Hepatocyte (in vitro differentiated cells): ENCODE data around the gene NAIF1.

Experiments used
- CTCF ChIP-seq: fragments of 200-600 bp; sonication (generic); IDR thresholded peaks from 2 replicates; pipeline ENCODE4 v1.5.1; 2016; ENCODE audit warnings: antibody characterized with exemption, mild to moderate bottlenecking; ENCODE audit not compliant: poor library complexity
- EZH2 ChIP-seq: fragments of 200-600 bp; sonication (generic); IDR thresholded peaks from 2 replicates; pipeline ENCODE4 v1.6.1; 2016; ENCODE audit warnings: antibody characterized with exemption, mild to moderate bottlenecking, borderline replicate concordance
- EZH2phosphoT487 ChIP-seq: fragments of 200-600 bp; sonication (generic); IDR thresholded peaks from one replicate; pipeline ENCODE4 v1.6.1; 2018; ENCODE audit warnings: antibody characterized with exemption, mild to moderate bottlenecking, low read depth, moderate library complexity; ENCODE audit not compliant: unreplicated experiment, severe bottlenecking

- TF ChIP-seq CTCF (no peak), EZH2 (no peak), EZH2phosphoT487 (no peak)
These were observed 25.1 kb downstream of the NAIF1 start for GRCh38 chr9:128042043-128042442.
